UCSD-AML1 (cell line): ENCODE results near the gene MMP23B.
"Not testable (repeated sequence)": the region's sequence is repeated elsewhere in the genome, so short reads cannot be mapped to it uniquely, and the experiment has no call there.

Experiments
- DNase-seq: peaks from one replicate; lab custom pipeline; 2025; ENCODE audit not compliant: unreplicated experiment; lab: John Stamatoyannopoulos, UW

MMP23B gene

DNA sequence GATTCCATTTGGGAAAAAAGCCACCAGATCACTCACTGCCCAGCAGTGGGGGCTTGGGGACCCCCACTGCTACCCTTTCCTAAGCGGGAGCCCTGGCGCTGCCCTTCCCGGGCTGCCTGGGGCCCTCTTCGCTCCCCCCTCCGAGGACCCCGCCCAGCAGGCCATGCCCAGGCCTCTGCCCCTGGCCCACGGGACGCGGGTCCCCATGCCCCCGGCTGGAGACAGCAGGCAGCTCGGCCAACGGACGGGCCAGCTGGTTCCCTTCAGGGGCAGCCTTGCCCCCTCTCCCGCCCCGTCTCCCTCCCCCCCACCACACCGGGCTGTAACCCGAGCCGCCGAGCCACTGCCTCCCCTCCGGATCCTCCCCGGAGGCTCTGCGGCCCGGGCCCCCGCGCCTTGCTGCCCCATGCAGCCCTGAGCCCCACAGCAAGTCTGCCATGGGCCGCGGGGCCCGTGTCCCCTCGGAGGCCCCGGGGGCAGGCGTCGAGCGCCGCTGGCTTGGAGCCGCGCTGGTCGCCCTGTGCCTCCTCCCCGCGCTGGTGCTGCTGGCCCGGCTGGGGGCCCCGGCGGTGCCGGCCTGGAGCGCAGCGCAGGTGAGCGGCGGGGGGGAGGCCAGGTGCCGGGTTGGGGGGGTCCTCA, at the start of gene MMP23B:
TSS of gene MMP23B (plus strand) at position 392 of the 639 bp plus-strand sequence. CDS start at position 438, 46 bp downstream.
- no peak for DNase-seq

DNA sequence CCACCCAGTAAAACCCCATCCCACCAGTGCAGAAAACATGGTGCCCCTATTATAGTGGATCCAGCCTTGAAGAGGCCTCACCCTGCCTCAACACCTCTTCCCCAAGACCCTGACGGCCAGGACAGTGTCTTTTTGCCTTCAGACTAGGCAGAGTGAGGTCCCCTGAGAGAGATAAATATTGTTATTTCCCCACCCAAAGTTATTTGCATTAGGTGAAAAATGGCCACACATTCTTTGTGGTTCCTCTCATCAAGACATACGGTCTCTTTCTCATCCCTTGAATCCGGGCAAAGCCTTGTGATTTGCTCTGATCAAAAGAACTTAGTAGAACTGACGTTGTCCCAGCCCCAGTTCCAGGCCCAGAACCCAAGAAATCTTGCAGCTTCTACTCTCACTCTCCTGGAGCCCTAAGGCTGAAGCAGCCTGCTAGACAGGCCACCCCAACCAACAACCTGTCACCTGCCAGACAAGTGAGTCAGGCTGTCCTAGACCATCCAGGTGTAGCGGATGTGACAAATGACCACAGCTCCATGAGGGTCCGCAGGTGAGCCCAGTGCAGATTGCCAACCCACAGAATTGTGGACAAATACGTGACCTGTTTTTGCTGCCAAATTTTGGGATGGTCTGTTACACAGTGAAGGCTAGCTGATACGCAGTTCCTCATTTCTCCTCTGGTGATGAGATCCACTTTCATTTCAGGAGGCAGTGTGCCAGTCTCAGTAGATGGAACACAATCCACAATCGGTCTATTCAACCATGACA, 49.2 kb upstream of the MMP23B start:
- DNase-seq = no peak

DNA sequence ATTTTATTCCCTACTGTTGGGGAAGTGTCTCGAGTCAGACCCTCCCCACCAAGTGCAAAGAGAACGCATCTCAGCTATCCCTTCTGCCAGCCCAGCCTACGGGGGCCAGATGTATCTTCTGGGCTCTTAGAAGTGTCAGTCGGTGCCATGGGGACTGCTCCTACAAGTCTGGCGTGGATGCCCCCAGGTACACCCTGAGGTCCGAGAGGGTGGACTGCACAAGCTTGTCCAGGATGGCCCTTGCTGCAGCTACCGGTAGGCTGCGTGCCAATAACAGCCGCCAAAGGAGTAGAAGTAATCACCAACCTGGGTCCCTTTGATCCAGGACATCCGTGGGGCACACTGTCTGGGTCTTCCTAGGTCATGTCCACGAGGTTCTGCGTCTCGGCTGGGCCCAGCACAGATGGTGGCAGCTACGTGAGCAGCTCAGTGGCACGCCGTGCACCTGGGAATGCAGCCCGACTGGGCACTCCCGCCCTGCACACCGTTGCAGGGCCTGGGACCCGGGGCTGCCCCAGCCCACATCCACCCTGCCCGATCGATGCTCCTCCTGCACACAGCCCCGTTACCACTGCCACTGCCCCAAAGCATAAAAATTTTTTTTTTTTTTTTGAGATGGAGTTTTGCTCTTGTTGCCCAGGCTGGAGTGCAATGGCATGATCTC, 48.5 kb upstream of the MMP23B start:
- DNase-seq = no peak

DNA sequence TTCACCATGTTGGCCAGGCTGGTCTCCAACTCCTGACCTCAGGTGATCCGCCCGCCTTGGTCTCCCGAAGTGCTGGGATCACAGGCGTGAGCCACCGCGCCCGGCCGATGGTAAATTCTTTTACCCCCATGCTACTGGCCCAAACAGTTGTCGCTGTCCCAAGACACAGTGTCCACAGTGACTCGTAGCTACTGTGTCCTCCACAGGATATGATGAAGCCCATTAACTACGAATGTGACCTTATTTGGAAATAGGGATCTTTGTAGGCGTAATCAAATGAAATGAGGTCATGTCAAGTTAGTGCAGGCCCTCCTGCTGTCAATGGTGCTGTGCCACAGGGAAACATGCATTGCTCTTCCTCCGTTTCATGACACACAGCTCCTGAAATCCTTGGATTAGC, 40.5 kb upstream of the MMP23B start:
- DNase-seq = no peak

DNA sequence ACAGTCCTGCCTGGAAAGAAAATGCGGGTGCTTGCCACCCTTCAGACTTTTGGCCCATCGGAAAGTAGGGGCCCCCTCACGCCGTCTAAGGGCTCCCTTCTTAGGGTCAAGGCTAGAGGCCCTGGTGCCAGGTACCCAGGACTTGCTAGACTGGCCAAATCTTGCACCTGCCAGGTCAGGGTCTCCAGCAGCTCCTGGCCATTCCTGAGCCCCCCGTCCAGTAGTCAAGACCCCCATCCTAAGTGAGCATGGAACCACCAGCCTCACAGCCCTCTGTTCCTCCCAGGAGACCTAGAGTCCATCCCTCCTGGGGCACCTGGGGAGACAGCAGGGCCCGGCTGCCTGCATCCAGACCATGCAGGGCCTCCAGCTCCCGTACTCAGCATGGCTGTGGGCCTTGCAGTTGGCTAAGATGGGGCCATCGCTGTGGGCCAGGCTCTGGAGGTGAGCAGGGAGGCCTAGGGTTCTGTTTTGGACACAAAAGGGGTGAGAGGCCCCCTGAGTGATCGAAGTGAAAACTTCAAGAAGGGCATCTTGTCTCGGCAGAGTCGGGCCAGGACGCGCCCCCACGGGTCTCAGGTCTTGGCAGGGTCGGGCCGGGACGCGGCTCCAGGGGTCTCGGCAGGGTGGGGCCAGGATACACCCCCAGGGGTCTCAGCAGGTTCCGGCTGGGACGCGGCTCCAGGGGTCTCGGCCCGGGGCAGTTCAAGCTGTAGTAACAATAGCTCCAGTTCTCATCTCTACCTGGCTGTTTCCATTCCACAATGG, 38.0 kb upstream of the MMP23B start:
- no peak for DNase-seq

DNA sequence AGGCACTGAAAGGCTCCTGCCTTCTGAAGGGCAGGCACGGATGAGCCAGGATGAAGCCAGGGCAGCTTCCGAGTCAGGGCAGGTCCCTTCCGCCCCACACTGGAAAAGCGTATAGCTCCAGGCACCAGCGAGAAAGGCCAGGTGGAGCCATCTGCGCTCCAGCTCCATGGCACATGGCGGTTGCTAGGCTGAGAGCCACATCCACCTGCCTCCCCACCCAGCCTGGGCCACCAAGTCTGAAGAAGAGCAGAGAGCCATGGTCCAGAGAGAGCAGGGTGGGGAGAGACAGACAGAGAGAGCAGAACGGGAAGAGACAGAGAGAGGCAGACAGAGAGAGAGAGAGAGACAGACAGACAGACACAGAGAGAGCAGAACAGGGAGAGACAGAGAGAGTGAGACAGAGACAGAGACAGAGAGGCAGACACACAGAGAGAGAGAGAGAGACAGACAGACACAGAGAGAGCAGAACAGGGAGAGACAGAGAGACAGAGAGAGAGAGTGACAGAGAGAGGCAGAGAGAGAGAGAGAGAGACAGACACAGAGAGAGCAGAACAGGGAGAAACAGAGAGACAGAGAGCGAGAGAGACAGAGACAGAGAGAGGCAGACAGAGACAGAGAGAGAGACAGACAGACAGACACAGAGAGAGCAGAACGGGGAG, 37.2 kb upstream of the MMP23B start:
- DNase-seq = no peak

DNA sequence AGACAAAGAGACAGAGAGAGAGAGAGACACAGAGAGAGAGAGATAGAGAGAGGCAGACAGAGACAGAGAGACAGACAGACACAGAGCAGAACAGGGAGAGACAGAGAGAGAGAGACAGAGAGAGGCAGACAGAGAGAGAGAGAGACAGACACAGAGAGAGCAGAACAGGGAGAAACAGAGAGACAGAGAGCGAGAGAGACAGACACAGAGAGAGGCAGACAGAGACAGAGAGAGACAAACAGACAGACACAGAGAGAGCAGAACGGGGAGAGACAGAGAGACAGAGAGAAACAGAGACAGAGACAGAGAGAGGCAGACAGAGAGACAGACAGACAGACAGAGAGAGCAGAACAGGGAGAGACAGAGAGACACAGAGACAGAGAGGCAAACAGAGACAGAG, 36.6 kb upstream of the MMP23B start:
- not testable (repeated sequence) for DNase-seq

DNA sequence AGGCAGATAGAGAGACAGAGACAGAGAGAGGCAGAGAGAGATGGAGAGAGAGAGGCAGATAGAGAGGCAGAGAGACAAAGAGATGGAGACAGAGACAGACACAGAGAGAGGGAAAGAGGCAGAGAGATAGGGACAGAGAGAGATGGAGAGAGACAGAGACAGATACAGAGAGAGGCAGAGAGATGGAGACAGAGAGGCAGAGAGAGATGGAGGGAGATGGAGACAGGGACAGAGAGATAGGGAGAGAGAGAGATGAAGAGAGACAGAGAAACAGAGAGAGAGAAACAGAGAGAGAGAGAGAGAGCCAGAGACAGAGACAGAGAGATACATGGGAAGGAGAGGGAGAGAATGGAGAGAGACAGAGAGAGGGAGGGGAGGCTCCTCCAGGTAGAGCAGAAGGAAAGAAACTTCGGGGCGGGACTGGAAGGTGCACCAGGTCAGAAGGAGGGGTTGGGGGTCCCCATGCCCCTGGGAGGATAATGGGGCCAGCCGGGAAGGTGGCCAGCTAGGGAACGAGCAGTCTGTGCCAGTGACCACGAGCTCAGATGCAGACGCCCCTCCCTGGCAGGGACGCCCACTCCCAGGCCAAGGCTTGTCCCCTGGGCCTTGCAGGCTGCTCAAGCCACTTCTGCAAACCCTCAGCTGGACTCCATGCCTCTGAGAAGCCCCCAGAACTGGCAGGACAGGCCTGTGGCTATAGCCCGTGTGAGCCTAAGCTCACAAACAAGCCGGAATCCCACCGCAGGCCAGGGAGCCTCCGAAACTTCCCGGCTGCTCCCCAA, 35.3 kb upstream of the MMP23B start:
- no peak for DNase-seq

DNA sequence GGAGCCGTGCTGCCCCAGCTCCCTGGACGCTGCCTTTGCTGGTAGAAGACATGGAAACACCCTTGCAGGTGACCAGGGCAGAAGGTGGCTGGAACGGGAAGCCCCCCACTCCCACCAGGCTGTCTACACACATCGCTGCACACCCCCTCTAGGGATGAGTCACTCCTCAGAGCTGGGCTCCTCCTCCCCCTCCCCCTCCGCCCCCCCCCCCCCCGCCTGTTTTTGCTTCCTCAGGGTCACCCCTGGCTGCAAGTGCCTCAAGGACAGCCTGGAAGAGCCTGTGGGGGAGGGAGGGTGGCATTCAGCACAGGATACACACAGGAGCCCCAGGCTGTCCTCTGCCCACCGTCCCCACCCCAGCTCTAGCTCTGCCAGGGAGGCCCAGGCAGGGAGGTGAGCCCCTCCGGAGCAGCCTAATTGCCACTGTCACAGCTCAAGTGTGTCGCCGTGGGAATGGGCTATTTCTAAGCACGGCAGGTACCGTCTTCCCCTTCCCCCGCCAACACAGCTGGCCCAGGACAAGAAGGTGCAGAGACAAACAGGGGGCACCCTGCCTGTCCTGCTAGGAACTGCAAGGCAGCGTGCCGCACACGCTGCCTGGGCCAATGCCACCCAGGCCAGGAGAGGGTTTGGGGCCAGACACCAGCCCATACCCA, 34.6 kb upstream of the MMP23B start:
- peak; percentile 34 for DNase-seq

DNA sequence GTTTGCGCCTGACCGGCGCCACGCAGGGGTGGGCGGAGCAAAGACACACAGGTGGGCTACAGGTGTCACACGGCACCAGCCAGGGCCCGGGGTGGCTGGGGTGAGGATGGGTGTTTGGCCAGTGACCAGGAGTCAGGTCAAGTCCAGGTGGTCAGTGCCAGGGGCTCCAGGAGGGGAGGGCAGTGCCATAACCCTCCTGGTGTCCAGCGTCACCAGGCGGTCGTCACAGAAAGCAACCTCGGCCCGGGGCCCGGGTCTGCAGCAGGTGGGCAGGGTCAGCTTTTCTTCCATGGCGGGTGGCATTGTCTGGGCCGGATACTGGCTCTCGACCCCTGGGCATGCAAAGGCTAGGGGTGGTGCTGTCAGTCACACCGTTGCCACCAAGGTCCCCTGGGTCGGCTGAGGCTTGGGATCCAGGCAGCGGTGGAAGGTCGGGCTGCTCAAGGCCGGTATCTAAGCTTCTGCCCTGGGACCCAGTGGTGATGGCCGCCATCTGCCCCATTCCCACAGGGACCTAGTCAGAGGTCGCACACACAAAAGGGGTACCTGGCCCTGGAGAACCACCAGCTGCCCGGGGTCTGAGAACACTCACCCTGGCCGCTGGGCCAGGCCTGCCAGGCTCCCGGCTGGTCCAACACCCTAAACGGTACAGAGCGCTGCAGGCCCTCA, 33.8 kb upstream of the MMP23B start:
- no peak for DNase-seq

DNA sequence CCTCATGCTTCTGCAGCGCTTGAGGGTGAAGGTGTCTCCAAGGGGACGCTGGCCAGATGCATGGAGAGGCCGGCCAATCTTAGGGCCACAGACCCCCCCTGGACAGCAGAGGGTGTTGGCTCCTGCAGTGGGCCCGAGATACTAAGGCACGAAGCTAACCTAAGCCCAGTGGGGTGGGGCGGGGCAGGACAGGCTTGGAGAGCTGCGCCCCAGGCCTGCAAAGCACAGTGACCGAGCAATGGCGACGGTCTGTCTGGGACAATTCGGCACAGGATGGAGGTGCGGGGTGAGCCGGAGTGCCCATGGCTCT, 33.3 kb upstream of the MMP23B start:
- DNase-seq = no peak

DNA sequence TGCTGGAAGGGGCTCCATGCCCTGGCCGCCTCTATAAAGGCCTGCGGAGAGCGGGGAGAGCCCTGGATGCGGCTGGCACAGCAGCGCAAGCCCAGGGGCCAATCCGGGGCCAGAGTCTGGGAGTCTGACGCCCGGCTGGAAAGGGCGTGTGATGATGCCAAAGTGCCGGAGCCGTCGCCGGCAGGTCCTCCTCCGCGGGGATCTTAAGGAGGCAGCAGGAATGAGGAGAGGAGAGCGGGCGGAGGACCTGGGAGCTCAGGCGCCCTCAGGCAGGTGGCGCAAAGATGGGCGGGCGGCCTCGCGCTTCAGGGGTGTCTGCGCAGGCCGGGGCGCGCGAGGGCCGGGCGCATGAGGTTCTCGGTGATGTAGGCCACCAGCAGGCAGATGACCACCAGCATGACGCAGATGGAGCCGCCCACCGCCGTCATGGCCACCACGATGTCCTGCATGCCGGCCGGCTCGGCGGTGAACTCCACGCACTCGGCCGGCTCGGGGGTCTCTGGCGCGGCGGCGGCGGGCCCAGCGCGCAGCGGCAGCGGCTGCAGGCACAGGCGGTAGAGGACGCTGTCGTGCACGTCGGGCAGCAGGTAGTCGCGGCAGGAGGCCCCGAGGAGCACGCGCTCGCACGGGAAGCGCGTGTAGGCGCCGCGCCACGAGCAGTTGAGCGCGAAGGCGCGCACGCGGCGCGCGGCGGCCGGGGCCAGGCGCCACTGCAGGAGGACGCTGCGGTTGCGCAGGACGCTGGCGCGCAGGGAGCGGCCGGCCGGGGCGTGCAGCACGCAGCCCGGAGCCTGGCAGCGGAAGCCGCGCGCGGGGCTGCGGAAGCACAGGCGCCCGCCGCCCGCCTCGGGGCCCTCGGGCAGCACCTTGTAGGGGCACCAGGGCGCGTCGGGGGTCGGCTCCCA, 32.7 kb upstream of the MMP23B start:
- DNase-seq = no peak

DNA sequence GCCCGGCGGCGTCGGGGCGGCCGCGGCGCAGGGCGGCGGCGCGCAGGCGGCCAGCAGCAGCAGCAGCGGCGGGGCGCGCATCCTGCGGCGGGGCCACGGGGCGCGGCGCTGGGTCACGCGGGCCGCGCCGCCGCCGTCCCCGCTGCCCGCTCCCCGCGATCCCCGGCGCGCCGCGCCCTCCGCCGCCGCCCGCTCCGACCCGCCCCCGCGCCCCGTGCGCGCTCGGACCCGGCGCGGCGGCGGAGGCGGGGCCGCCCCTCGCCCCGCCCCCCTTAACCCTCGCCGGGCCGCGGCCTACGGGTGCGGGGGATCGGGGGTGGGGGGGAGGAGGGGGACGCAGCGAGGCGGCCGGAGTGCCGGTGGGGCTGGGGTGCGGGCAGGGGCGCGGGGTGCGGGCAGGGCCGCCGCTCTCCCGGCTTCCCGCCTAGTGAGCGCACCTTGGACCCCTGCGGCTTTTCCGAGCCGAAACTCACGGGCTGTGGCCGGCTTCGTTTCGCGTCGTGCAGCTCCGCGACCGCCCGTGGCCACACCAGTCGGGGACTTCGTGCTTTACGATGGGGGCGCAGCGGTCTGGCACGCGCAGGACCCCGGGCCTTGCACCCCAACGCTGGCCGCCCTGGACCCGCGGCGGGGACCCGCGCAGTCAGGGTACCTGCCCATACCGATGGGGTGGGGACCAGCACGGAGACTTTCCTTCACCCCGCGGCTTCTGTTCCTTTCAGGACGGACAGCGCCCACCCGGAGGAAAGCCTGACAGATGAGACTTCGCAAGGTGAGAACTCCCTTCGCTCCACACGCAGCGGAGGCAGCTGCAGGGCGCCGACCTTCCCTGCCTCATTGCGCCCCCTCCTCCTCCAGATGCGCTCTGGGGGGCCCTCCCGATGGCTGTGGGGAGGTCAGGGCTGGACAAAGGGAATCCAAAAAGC, 31.8 kb upstream of the MMP23B start, which contains the start of gene FNDC10:
TSS of gene FNDC10 (minus strand) at position 201 of the 926 bp plus-strand sequence. CDS start at position 81, 120 bp downstream.
- no peak for DNase-seq

DNA sequence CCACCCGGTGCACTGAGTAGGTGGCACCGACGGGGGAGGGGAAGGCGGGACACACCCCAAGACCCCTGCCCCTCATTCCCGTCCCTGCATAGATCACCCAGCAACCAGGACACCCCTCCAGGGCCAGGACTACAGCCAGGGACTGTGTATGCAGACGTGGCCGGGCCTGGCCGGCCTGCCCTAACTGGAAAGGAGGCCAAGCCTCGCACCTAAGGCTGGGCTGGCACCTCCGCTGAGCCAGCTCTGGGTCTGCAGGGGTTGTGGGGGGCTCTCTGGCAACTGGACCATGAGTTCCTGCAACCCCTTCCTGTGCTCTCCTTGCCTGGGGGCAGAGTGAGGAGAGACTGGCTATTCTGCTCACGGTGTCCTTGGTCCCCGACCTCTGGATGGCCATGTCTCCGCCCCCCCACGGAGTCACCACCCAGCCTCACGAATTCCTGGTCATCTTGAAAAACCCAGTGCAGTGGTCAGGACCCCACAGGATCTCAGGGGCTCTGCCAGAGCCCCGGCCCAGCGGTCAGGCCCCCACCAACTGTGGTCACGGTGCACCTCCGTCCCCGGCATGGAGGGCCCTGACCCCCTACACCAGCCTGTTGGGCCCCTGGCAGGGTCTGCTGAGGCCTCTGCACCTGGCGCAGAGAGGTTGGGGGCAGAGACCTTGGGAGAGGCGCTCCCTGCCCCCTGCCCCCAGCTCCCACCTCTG, 31.0 kb upstream of the MMP23B start:
- DNase-seq = no peak

DNA sequence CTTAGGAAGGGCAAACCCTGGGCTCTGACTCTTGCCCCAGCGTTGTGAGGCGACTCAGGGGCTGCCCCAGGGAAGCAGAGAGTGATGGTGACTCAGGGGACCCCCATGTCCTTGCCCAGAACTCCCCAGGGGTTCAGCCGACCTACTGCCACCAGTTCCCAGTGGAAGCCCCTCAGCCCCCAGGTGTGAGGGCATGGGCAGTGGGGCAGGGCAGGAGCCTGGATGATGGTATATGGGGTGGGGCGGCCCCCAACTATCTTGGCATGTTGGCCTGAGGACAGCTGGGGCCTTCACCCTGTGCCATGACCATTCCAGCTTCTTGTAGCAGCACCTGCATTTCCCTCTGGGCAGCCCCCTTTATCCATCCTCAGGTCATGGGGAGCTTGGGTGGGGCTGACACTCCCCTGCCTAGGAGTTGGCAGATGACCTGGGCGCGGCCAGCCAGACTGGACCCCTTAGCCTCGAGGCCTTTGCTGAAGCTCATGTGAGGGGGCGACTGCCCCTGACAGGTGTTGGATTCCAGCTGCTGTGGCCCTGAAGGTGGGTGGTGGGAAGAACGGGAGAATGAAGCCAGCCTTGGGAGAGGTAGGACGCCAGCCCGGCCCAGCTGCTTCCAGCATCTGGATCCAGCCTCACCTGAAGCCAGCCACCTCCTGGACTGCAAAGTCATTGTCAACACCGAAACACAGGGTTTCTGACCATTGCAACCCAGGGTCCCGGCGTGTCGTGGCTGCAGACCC, 30.2 kb upstream of the MMP23B start:
- no peak for DNase-seq
